ENCODE measurements around the gene RIPOR2.
"Not testable (repeated sequence)": the region's sequence is repeated elsewhere in the genome, so short reads cannot be mapped to it uniquely, and the experiment has no call there.

Gene RIPOR2

GRCh38 chr6:24764833-24765828, 170.6 kb downstream of the RIPOR2 start:
- not testable (repeated sequence) for DNase-seq (ENCODE audit: low read depth in 2 of 2)

GRCh38 chr6:24763578-24763977, 172.2 kb downstream of the RIPOR2 start:
- no peak for DNase-seq (ENCODE audit: low read depth in 2 of 2)

GRCh38 chr6:24761851-24762250, 173.9 kb downstream of the RIPOR2 start:
- no peak for DNase-seq (ENCODE audit: low read depth in 2 of 2)

- DNase-seq (ENCODE audit: low read depth in 2 of 2): no peak
These were observed 174.4 kb downstream of the RIPOR2 start for GRCh38 chr6:24761193-24761835.

GRCh38 chr6:24760210-24760609, 175.6 kb downstream of the RIPOR2 start:
- DNase-seq (ENCODE audit: low read depth in 2 of 2): no peak

- no peak for DNase-seq (ENCODE audit: low read depth in 2 of 2)
These were observed 176.0 kb downstream of the RIPOR2 start for GRCh38 chr6:24759718-24760117.

GRCh38 chr6:24757611-24758010, 178.1 kb downstream of the RIPOR2 start:
- DNase-seq (ENCODE audit: low read depth in 2 of 2): no peak

- no peak for DNase-seq (ENCODE audit: low read depth in 2 of 2)
These were observed 180.5 kb downstream of the RIPOR2 start for GRCh38 chr6:24755279-24755678.

- not testable (repeated sequence) for DNase-seq (ENCODE audit: low read depth in 2 of 2)
These were observed 181.4 kb downstream of the RIPOR2 start for GRCh38 chr6:24754378-24754777.

All from stimulated activated CD8-positive, alpha-beta memory T cell treated with anti-CD3 and anti-CD28 coated beads, Interleukin-2, amount 100 ng/mL, for 1 hour (primary cell).